ENCODE data around the gene CIPC. TPM values are rescaled to one million over a fixed set of nuclear protein-coding genes. Genes with fewer than 3 reads are reported as not detected.
A peak's percentile ranks its signal among the peaks of the same experiment; 100 is the strongest.

Gene CIPC
- total RNA-seq, 1 donor from 2014 or later = 9.7 TPM

DNA sequence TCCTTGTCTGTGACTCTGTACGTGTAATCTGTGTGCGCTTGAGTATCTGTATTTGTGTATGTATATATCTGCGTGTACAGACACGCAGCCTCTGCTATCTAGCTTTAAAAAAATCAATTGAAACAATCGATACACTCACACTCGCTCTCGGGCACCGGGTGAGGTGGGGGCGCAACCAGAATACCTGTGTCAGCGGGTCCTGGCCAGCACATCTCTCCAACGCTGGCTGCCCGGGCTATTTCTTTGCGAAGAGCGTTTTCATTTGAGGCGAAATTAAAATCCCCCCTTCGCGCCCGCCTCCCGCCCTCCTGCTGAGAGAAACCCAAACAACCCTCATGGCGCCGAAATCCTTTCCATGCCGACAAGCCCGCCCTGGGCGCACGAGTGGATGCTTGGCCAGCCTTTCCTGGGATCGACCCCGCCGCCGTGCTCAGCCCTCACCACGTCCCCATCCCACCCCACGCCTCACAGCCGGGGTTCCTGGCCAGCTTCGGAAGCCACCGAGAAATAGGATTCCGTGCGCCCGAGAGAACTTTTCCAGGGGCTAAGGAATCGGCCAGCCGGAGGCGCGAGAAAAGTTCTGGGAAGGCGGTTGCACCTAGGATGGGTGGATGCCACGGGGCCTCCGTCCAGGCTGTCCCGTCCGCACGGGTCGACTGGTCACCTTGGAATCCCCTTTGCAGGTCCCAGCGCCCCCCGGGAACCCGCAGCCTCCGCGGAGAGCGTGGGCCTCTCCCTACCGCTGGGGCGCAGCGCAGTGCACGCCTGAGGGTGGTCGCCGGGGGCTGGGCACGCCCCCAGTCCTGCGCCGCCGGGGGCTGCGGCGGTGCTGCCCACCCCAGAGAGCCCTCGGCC lies 42.5 kb downstream of the CIPC start:
- DNase-seq (ENCODE audit: low spot score) = no peak
- peaks cover 19% of the 10 kb centered on the region for H3K4me1 Mint-ChIP-seq (ENCODE audit: low read depth)
- peaks cover 2% of the 10 kb centered on the region for H3K36me3 Mint-ChIP-seq (ENCODE audit: low read depth)
- H3K4me3 Mint-ChIP-seq (ENCODE audit: unreplicated experiment) = peak overlapping the region; percentile 60
- H3K9me3 Mint-ChIP-seq (ENCODE audit: low read depth) = no peaks in the 10 kb centered on the region
- H3K27me3 Mint-ChIP-seq (ENCODE audit: low read depth) = peaks cover 66% of the 10 kb centered on the region
- TF ChIP-seq CTCF (IDR thresholded peaks at IDR 0.05) = no peak
- H3K27ac Mint-ChIP-seq (ENCODE audit: unreplicated experiment) = no peak overlapping the region

DNA sequence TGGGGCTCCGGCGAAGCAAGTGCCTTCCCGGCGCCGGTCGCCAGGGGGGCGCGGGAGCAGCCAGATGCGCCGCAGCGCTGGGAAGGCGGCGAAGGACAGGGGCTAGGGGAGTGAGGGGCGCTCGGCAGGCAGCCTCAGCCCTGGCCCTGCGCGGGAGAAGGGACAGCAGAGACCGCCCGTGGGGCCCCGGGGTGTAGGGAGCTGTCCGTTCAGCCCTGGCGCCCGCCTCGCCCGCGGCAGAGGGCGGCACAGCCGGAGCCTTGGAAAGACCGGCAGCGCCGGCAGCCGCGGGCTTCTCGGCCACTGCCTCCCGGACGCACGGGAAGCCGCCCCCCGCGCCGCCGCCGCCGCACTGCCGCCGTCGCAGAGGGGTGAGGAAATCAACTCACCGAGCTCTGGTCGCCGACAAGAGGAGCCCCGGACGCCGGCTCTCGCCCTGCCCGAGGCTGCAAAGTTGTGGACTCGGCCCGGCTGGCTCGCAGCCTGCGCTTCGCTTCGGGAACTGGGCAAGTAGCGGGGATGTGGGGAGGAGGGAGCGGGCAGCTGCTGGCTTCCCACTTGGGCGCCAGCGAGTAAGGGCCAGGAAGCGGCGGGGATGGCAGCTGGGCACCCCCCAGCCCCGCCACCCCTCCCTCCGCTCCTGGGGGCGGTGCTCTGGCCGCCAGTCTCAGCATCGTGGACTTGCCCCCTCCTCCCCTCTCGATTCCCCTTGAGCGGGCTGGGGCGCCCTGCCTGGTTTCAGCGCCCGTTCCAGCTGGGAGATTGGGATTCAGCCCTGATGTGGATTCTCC lies 43.4 kb downstream of the CIPC start, which contains the start of gene ZDHHC22:
Gene ZDHHC22 (minus strand): TSS at position 578 of the 791 bp plus-strand sequence. CDS start 2,053 bp downstream, outside the sequence.
- Mint-ChIP-seq H3K27me3 (ENCODE audit: low read depth) (peaks cover 71% of the 10 kb centered on the region), H3K36me3 (ENCODE audit: low read depth) (peaks cover 2% of the 10 kb centered on the region), H3K4me1 (ENCODE audit: low read depth) (peaks cover 19% of the 10 kb centered on the region), H3K27ac (ENCODE audit: unreplicated experiment) (no peak within 1 kb of the TSS), H3K4me3 (ENCODE audit: unreplicated experiment) (peak within 1 kb of the TSS; percentile 65), H3K9me3 (ENCODE audit: low read depth) (no peaks in the 10 kb centered on the region)
- DNase-seq (ENCODE audit: low spot score) = no peak
- peak; percentile 79 for TF ChIP-seq CTCF (IDR thresholded peaks at IDR 0.05)

DNA sequence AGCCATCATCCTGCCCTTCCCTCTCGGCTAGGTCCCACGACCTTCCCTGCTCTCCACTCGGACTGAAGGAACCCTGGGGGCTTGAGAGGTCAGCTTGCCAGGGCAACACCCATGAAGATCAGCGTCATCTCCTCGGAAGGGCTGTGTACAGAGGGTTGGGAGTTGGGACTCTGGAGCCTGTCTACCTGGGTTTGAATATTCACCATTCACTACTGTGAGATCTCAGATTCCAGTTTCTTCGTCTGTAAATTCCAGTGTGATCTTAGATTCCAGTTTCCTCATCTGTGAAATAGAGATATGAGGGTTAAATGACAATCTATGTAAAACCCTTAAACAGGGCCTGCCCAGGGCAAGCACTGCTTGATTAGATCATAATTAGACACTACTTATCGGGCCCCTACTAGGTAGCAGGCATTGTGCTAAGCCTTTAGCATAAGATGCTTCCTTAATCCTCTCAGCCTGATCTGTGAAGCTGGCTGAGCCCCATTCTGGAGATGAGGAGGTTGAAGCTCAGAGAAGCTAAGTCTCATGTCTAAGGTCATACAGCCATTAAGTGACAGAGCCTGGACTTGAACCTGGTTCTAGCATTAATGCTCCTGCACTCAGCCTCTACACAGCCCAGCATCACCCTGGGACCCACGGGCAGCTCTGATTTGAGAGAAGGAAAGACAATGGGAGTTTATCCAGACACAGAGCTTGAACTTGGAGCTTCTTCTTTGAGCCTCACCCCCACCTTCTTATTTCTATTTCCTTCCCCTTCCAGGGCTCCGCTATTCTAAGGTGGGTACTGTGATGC lies 44.1 kb downstream of the CIPC start:
- no peak for TF ChIP-seq CTCF (IDR thresholded peaks at IDR 0.05)
- DNase-seq (ENCODE audit: low spot score) = no peak
- Mint-ChIP-seq H3K4me3 (ENCODE audit: unreplicated experiment) (peak overlapping the region; percentile 65), H3K9me3 (ENCODE audit: low read depth) (no peaks in the 10 kb centered on the region), H3K4me1 (ENCODE audit: low read depth) (peaks cover 19% of the 10 kb centered on the region), H3K36me3 (ENCODE audit: low read depth) (peaks cover 2% of the 10 kb centered on the region), H3K27me3 (ENCODE audit: low read depth) (peaks cover 73% of the 10 kb centered on the region), H3K27ac (ENCODE audit: unreplicated experiment) (no peak overlapping the region)

- peaks cover 19% of the 10 kb centered on the region for H3K4me1 Mint-ChIP-seq (ENCODE audit: low read depth)
- H3K27me3 Mint-ChIP-seq (ENCODE audit: low read depth) = peaks cover 70% of the 10 kb centered on the region
- no peak overlapping the region for H3K4me3 Mint-ChIP-seq (ENCODE audit: unreplicated experiment)
- no peak overlapping the region for H3K27ac Mint-ChIP-seq (ENCODE audit: unreplicated experiment)
- TF ChIP-seq CTCF (IDR thresholded peaks at IDR 0.05) = no peak
- H3K9me3 Mint-ChIP-seq (ENCODE audit: low read depth) = no peaks in the 10 kb centered on the region
- no peak for DNase-seq (ENCODE audit: low spot score)
- H3K36me3 Mint-ChIP-seq (ENCODE audit: low read depth) = peaks cover 2% of the 10 kb centered on the region
Measured at GRCh38 chr14:77143071-77143470, 45.0 kb downstream of the CIPC start.
